HG03066 (cell line): ENCODE measurements around the gene DLX4.

ENCODE experiments used
- ATAC-seq: cut with Tn5 transposase; IDR thresholded peaks from one replicate; pipeline ENCODE4 v1.9.1; 2021; ENCODE audit warnings: low read depth; ENCODE audit not compliant: unreplicated experiment

Gene DLX4

DNA sequence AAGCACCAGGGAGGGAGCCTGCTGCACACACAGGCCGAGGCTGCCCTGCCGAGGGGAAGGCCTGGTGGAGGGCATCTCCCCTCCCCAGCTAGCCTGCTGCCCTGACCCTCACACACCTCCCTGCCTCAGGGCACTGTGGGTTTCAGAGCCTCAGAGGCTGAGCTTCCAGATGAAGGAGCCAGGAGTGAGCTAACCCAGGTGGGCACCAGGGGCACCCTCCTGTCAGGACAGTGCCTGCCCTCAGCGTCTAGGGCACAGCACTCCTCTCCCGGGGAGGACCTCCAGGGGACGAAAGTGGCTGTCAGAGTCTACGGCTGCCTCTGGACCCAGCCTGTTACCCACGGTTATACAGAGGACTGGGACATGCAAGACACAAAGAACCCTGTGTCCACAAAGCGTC is 22.8 kb upstream of the DLX4 start:
- no peak for ATAC-seq

GRCh38 chr17:49946964-49947584 is 21.9 kb upstream of the DLX4 start:
- ATAC-seq = no peak

DNA sequence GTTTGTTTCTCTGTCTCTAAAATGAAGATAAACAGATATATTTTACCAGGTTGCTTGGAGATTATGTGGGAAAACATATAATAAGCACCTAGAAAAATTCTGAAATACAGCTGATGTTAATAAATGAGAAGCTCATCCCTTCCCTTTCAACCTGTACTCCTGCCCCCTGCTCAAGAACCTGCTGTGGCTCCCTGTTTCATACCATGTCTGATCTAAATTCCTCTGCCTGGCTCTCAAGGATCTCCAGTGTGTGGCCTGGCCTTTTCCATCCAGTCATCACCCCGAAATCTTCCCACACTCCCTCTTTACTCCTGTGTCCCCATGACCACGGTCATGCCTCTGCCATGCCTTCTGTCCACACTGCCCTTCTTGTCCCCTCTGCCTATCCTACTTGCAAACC is 19.4 kb upstream of the DLX4 start:
- ATAC-seq = no peak

GRCh38 chr17:49951362-49952082 is 17.5 kb upstream of the DLX4 start:
- ATAC-seq = no peak

GRCh38 chr17:49952209-49952911 is 16.6 kb upstream of the DLX4 start:
- ATAC-seq = no peak

- ATAC-seq = no peak
These were observed 16.0 kb upstream of the DLX4 start for GRCh38 chr17:49952912-49953497.

DNA sequence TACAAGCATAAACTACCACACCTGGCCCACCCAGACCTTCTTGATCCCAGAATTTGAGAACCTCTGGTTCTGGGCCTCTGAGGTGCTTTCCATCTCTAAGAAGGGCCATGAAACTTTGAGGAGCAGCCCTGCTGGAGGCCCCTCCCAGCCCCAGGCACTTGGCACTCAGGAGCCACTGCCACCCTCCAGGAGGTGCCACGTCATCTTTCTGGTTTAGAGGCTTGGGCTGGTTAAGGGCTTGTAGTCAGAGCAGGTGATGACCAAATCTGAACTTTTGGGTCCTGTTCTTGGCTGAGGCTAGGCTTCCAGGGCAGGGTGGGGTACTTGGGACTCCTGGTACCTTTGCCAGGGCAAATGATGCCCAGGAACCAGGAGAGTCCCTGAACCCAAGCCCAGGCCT is 13.8 kb upstream of the DLX4 start:
- ATAC-seq = no peak

GRCh38 chr17:49956780-49957179 is 12.2 kb upstream of the DLX4 start:
- ATAC-seq = no peak

DNA sequence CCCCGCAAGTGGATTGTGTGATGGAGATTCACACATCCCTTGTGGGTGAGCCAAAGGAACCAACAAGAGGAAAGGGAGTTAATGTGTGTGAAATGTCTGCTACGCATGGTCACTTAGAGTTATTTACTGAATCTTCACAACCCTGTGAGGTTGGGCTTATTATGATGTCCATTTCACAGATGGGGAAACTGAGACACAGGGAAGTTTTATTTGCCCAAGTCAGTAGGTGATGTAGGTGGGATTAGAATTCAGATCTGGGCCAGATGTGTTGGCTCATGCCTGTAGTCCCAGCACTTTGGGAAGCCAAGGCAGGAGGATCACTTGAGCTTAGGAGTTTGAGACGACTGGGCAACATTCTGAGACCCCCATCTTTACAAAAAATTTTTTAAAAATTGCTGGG is 11.6 kb upstream of the DLX4 start:
- ATAC-seq = no peak

GRCh38 chr17:49958723-49959122 is 10.3 kb upstream of the DLX4 start:
- ATAC-seq = no peak

GRCh38 chr17:49959183-49959935 is 9.6 kb upstream of the DLX4 start:
- no peak for ATAC-seq

GRCh38 chr17:49962599-49963308 is 6.2 kb upstream of the DLX4 start:
- ATAC-seq = no peak

- ATAC-seq = no peak
These were observed 5.7 kb upstream of the DLX4 start for GRCh38 chr17:49963309-49963625.

GRCh38 chr17:49963626-49964302 is 5.2 kb upstream of the DLX4 start:
- no peak for ATAC-seq

GRCh38 chr17:49964303-49964768 is 4.7 kb upstream of the DLX4 start:
- no peak for ATAC-seq

DNA sequence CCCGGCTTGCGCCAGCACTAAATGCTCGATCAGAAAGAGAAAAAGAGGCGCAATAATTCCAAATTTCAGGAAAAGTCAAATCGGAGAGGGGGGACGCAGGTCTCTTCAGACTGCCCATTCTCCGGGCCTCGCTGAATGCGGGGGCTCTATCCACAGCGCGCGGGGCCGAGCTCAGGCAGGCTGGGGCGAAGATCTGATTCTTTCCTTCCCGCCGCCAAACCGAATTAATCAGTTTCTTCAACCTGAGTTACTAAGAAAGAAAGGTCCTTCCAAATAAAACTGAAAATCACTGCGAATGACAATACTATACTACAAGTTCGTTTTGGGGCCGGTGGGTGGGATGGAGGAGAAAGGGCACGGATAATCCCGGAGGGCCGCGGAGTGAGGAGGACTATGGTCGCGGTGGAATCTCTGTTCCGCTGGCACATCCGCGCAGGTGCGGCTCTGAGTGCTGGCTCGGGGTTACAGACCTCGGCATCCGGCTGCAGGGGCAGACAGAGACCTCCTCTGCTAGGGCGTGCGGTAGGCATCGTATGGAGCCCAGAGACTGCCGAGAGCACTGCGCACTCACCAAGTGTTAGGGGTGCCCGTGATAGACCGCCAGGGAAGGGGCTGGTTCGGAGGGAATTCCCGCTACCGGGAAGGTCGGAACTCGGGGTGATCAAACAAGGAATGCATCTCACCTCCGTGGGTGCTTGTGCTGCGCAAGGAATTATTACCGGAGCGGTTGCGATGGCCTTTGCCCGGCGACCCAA is 4.0 kb upstream of the DLX4 start:
- no peak for ATAC-seq

- no peak for ATAC-seq
These were observed 3.5 kb upstream of the DLX4 start for GRCh38 chr17:49965524-49965909.

DNA sequence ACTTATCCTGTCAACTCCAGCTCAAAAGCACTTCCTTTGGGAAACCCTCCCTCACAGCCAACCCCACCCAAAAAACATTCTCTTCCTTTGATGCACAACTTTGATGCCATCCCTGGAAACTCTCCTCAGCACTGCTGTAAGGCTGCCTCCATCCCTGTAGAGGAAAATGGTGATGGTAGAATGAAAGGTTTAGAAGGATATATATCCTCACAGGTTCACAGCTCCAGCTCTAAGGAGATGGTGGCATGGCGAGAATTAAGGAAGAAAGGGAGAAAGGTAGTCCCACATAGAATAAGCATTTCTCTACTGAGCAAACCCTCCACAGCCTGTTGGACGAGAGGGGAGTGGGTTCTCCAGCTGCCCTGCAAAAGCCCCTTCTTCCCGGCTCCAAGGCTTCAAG is 2.2 kb upstream of the DLX4 start:
- no peak for ATAC-seq

- ATAC-seq = no peak
These were observed 1.8 kb upstream of the DLX4 start for GRCh38 chr17:49967205-49967604.
